CD4-positive, alpha-beta memory T cell (primary cell): ENCODE measurements around the gene TTN. TPM values are rescaled to one million over a fixed set of nuclear protein-coding genes. Genes with fewer than 3 reads are reported as not detected.

ENCODE experiments used
- CTCF ChIA-PET: fragments of 350-600 bp; sonication (Branson Sonifier 250); formaldehyde crosslinking; loops from one replicate; lab custom pipeline; 2021; ENCODE audit warnings: inconsistent platforms; ENCODE audit not compliant: partially characterized antibody; lab: Charles Lee
- POLR2A ChIA-PET: fragments of 350-600 bp; sonication (Branson Sonifier 250); formaldehyde crosslinking; loops from one replicate; lab custom pipeline; 2021; ENCODE audit not compliant: partially characterized antibody; lab: Charles Lee
- DNase-seq, 5 donors: peaks; one replicate each; pipeline versions ENCODE4 v3.0.0 to v3.0.0-alpha.2; 2020 to 2022; ENCODE audit warnings: mixed read lengths in 1 of 5
- H3K27ac ChIP-seq: one replicate; pipeline ENCODE4 v1.7.0; 2013; ENCODE audit warnings: low read depth, low read length
- H3K27me3 ChIP-seq: 2 replicates; pipeline ENCODE4 v1.7.0; 2013; ENCODE audit warnings: mild to moderate bottlenecking, low read length, moderate library complexity; ENCODE audit not compliant: insufficient read depth
- H3K36me3 ChIP-seq: 2 replicates; pipeline ENCODE4 v1.7.0; 2013; ENCODE audit warnings: mild to moderate bottlenecking, low read length, moderate library complexity; ENCODE audit not compliant: insufficient read depth
- H3K4me1 ChIP-seq: 2 replicates; pipeline ENCODE4 v1.7.0; 2013; ENCODE audit warnings: mild to moderate bottlenecking, low read length, moderate library complexity; ENCODE audit not compliant: insufficient read depth
- H3K4me3 ChIP-seq, 2 donors: one replicate each; pipeline ENCODE4 v1.7.0; 2013; ENCODE audit warnings: low read length in 2 of 2, mild to moderate bottlenecking in 1 of 2
- H3K9me3 ChIP-seq, 2 donors: one replicate each; pipeline ENCODE4 v1.7.0; 2013; ENCODE audit warnings: low read length in 2 of 2, control low read depth in 1 of 2; ENCODE audit not compliant: control insufficient read depth in 1 of 2
- H3K27ac Mint-ChIP-seq, 7 donors: one replicate each; pipeline ENCODE4 v1.8.0; 2020 to 2021; ENCODE audit warnings: mixed read lengths in 7 of 7, mild to moderate bottlenecking in 6 of 7, inconsistent platforms in 3 of 7, moderate library complexity in 3 of 7
- H3K27me3 Mint-ChIP-seq, 2 donors: one replicate each; pipeline ENCODE4 v1.8.0; 2020 to 2021; ENCODE audit warnings: mixed read lengths in 2 of 2
- H3K36me3 Mint-ChIP-seq, 2 donors: one replicate each; pipeline ENCODE4 v1.8.0; 2020 to 2021; ENCODE audit warnings: mixed read lengths in 2 of 2, inconsistent platforms in 1 of 2, mild to moderate bottlenecking in 1 of 2
- H3K4me1 Mint-ChIP-seq, 4 donors: one replicate each; pipeline ENCODE4 v1.8.0; 2020 to 2021; ENCODE audit warnings: mixed read lengths in 4 of 4, mild to moderate bottlenecking in 1 of 4
- H3K4me3 Mint-ChIP-seq, 8 donors: one replicate each; pipeline ENCODE4 v1.8.0; 2020 to 2021; ENCODE audit warnings: mixed read lengths in 8 of 8, mild to moderate bottlenecking in 7 of 8, moderate library complexity in 6 of 8, inconsistent platforms in 3 of 8
- H3K9me3 Mint-ChIP-seq, 8 donors: one replicate each; pipeline ENCODE4 v1.8.0; 2020 to 2021; ENCODE audit warnings: mixed read lengths in 8 of 8, mild to moderate bottlenecking in 5 of 8, inconsistent platforms in 3 of 8, moderate library complexity in 1 of 8
- intact Hi-C: fragments of 100-400 bp; cut with micrococcal nuclease; formaldehyde crosslinking; loops from one replicate; pipeline ENCODE4 v1.15.1; 2023
- polyA plus RNA-seq, 2 donors: library from polyadenylated mRNA; unstranded; fragments of 300-500 nt; fragmentation: Illumina TruSeq; gene quantifications; one replicate each; pipeline ENCODE4 v1.2.3, GENCODE V29; 2021
- total RNA-seq, 2 experiments: library from RNA; stranded (reverse); gene quantifications; one replicate each; pipeline ENCODE4 v1.2.3, GENCODE V29; 2021

The TTN gene
- total and polyA plus RNA-seq, 4 experiments from 2014 or later: 0.22 to 8.6 (median 5.0) TPM

DNA sequence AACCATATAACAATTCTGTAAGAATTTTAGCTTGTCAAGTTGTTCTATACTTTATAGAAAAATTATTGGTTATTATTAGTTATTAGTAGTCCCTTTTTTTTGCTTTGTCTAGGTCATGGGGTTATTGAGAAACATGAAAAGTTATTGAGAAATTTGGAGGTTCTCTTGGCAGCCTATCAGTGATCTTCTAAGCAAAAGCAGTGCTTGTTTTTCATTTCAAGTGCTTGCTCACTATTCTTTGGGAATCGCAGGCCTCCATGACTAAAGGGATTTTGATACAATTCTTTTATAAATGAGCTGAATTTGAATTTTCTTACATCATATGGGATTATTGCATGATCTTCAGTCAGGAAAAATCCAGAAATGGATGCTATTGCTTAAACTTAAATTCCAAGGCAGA is 301.1 kb downstream of the TTN start:
- H3K36me3 ChIP-seq: peaks cover 39% of the 10 kb centered on the region
- no peak for DNase-seq
- ChIA-PET CTCF (interaction anchor here (1.6 kb wide), 1 partner anchor 17 kb away, joined by 4 read pairs; no protein-coding TSS in a partner anchor), POLR2A (no interaction called here)
- H3K27ac ChIP-seq: no peak overlapping the region
- no peaks in the 10 kb centered on the region for H3K27me3 ChIP-seq
- intact Hi-C loops: no loop called here
- no peaks in the 10 kb centered on the region for H3K9me3 ChIP-seq
- Mint-ChIP-seq H3K4me3 (no peak overlapping the region), H3K4me1 (peaks cover 0 to 3% (median under 1%) of the 10 kb centered on the region in 4 donors), H3K9me3 (no peaks in the 10 kb centered on the region), H3K27me3 (no peaks in the 10 kb centered on the region), H3K36me3 (peaks cover 21 to 59% of the 10 kb centered on the region in 2 donors), H3K27ac (no peak overlapping the region)
- no peaks in the 10 kb centered on the region for H3K4me1 ChIP-seq
- H3K4me3 ChIP-seq: no peak overlapping the region

DNA sequence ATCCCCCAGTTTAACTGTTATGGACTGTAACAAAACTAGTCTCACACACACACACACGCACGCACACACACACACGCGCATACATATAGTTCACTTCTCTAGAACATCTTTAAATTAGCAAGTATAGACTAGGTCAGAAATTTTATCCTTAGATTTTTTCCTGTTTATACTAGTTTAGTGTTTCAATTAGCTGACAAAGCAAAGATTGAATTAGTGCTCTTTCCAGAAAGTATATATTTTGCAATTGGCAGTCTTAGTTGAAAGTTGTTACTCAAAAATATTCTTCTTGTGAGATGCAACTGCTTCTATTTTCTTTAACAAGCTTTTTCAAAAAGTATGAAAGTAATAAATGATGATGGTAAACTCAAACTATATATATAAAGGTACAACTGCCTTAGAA is 304.5 kb downstream of the TTN start:
- ChIA-PET CTCF (no interaction called here), POLR2A (no interaction called here)
- Histone ChIP-seq H3K9me3 (no peaks in the 10 kb centered on the region), H3K27me3 (no peaks in the 10 kb centered on the region), H3K27ac (no peak overlapping the region), H3K4me3 (no peak overlapping the region), H3K4me1 (no peaks in the 10 kb centered on the region), H3K36me3 (peaks cover 59% of the 10 kb centered on the region)
- no peak overlapping the region for H3K27ac Mint-ChIP-seq
- H3K27me3 Mint-ChIP-seq: no peaks in the 10 kb centered on the region
- H3K4me3 Mint-ChIP-seq: no peak overlapping the region
- DNase-seq: no peak
- H3K9me3 Mint-ChIP-seq: no peaks in the 10 kb centered on the region
- H3K36me3 Mint-ChIP-seq: peaks cover 35 to 73% of the 10 kb centered on the region in 2 donors
- intact Hi-C loops: no loop called here
- peaks cover 0 to 5% (median 0%) of the 10 kb centered on the region in 4 donors for H3K4me1 Mint-ChIP-seq

DNA sequence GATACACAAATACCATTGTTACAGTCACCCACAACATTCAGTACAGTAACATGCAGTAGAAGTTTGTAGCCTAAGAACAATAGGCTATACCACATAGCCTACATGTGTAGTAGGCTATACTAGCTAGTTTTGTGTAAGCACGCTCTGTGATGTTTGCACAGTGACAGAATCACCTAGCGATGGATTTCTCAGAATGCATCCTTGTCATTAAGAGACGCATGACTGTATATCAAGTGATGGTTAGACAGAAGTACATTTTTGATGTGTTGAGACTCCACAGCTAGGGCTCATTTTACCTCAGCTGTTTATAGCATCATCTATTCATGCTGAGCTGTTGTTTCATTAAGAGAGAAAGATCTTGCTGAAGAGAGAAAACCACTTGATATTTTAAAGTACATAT is 307.6 kb downstream of the TTN start:
- POLR2A ChIA-PET: interaction anchor here (1.7 kb wide), 1 partner anchor 49 kb away, joined by 4 read pairs; the partner anchor contains the start of genes PJVK and PRKRA
- no peak overlapping the region for H3K4me3 ChIP-seq
- H3K9me3 ChIP-seq: no peaks in the 10 kb centered on the region
- Mint-ChIP-seq H3K36me3 (peaks cover 52 to 81% of the 10 kb centered on the region in 2 donors), H3K4me3 (no peak overlapping the region), H3K9me3 (no peaks in the 10 kb centered on the region), H3K27ac (peak overlapping the region in 2 of 7 donors; percentile 38 to 65), H3K27me3 (no peaks in the 10 kb centered on the region), H3K4me1 (peaks cover 0 to 3% (median 0%) of the 10 kb centered on the region in 4 donors)
- no peaks in the 10 kb centered on the region for H3K27me3 ChIP-seq
- DNase-seq: no peak
- H3K36me3 ChIP-seq: peaks cover 62% of the 10 kb centered on the region
- H3K4me1 ChIP-seq: no peaks in the 10 kb centered on the region
- intact Hi-C loops: no loop called here
- no peak overlapping the region for H3K27ac ChIP-seq
- CTCF ChIA-PET: no interaction called here

DNA sequence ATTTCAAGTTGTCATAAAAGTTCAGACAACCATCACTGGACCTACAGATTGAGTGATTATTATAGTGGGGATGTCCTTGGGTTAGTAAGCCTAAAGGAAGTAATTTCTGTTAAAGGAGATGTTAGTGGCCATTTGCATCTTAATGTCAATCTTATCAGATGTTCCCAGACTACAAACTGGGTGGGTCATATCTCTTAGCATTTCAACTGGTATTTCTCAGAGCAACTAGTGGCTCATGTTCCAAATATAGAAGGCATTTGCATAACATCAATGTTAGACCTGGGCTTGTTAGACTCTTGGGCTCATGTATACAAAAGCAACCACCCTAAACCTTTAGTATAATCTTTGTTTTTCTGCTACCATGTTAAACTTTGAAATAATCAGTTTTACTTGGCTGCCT is 309.1 kb downstream of the TTN start:
- Histone ChIP-seq H3K36me3 (peaks cover 66% of the 10 kb centered on the region), H3K4me1 (no peaks in the 10 kb centered on the region), H3K27ac (no peak overlapping the region), H3K4me3 (no peak overlapping the region), H3K9me3 (no peaks in the 10 kb centered on the region), H3K27me3 (no peaks in the 10 kb centered on the region)
- DNase-seq: no peak
- H3K27me3 Mint-ChIP-seq: no peaks in the 10 kb centered on the region
- peaks cover 62 to 82% of the 10 kb centered on the region in 2 donors for H3K36me3 Mint-ChIP-seq
- ChIA-PET POLR2A (interaction anchor here (1.7 kb wide), 1 partner anchor 47 kb away, joined by 4 read pairs; the partner anchor contains the start of genes PJVK and PRKRA), CTCF (interaction anchor here (0.9 kb wide), 1 partner anchor 16 kb away, joined by 4 read pairs; no protein-coding TSS in a partner anchor)
- intact Hi-C loops: no loop called here
- H3K27ac Mint-ChIP-seq: peak overlapping the region in 1 of 7 donors; percentile 42
- H3K4me3 Mint-ChIP-seq: no peak overlapping the region
- H3K9me3 Mint-ChIP-seq: no peaks in the 10 kb centered on the region
- H3K4me1 Mint-ChIP-seq: peaks cover 0 to 3% (median 0%) of the 10 kb centered on the region in 4 donors

DNA sequence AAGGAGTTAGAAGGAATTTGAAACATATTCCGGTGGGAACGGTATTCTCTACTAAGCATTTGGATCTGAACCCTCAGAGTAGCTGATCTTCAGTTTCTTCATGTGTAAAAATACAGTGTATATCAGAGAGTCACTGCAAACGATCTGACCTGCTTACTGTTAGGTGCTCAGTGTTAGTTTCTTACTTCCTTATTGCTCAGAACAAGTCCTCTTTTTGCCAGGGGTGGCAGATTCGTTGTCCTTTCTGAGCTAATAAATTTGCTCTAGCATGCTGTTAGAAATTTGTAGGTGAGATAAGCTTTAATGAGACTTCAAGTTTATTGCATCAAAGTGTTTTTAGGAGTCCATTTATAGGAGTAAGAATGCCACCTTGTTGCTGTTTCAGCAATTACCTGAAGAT is 311.2 kb downstream of the TTN start:
- no peak for DNase-seq
- no peak overlapping the region for H3K27ac Mint-ChIP-seq
- POLR2A ChIA-PET: interaction anchor here (1.2 kb wide), 1 partner anchor 45 kb away, joined by 3 read pairs; the partner anchor contains the start of genes PJVK and PRKRA
- peaks cover 57 to 74% of the 10 kb centered on the region in 2 donors for H3K36me3 Mint-ChIP-seq
- Histone ChIP-seq H3K9me3 (no peaks in the 10 kb centered on the region), H3K36me3 (peaks cover 59% of the 10 kb centered on the region), H3K27me3 (no peaks in the 10 kb centered on the region), H3K4me1 (no peaks in the 10 kb centered on the region), H3K27ac (no peak overlapping the region), H3K4me3 (no peak overlapping the region)
- CTCF ChIA-PET: interaction anchor here (1.2 to 2.5 kb wide), 3 partner anchors 27 to 97 kb away, joined by 3 to 11 read pairs (median 4); no protein-coding TSS in a partner anchor
- peaks cover 0 to 3% (median under 1%) of the 10 kb centered on the region in 4 donors for H3K4me1 Mint-ChIP-seq
- no peak overlapping the region for H3K4me3 Mint-ChIP-seq
- H3K9me3 Mint-ChIP-seq: no peaks in the 10 kb centered on the region
- intact Hi-C loops: loop anchor here (2.0 kb wide), 1 partner anchor 17 kb away; the partner anchor contains the start of gene FKBP7
- H3K27me3 Mint-ChIP-seq: no peaks in the 10 kb centered on the region

DNA sequence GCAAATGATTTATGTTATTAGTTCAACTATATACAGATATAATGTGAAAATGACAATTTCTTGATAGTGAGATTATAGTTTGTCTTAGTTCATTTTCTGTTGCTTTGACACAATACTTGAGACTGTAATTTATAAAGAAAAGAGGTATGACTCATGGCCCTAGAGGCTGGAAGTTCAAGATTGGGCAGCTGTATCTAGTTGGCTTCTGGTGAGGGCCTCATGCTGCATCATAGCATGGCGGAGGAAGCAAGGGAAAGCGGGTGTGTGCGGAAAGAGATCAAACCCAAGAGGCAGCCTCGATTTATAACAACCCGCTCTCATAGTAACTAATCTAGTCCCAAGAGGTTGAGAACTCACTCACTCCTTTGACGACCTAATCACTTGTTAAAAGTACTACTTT is 315.6 kb downstream of the TTN start:
- H3K4me3 ChIP-seq: no peak overlapping the region
- Mint-ChIP-seq H3K4me3 (no peak overlapping the region), H3K36me3 (peaks cover 58 to 74% of the 10 kb centered on the region in 2 donors), H3K27ac (no peak overlapping the region), H3K4me1 (peaks cover 8 to 26% (median 17%) of the 10 kb centered on the region in 4 donors), H3K27me3 (no peaks in the 10 kb centered on the region), H3K9me3 (no peaks in the 10 kb centered on the region)
- H3K9me3 ChIP-seq: no peaks in the 10 kb centered on the region
- no peak for DNase-seq
- intact Hi-C loops: no loop called here
- no peaks in the 10 kb centered on the region for H3K27me3 ChIP-seq
- H3K4me1 ChIP-seq: no peaks in the 10 kb centered on the region
- ChIA-PET CTCF (interaction anchor here (1.4 kb wide), 1 partner anchor 12 kb away, joined by 5 read pairs; the partner anchor contains the start of gene PLEKHA3), POLR2A (interaction anchor here (2.2 kb wide), 1 partner anchor 10 kb away, joined by 8 read pairs; the partner anchor contains the start of gene PLEKHA3)
- H3K27ac ChIP-seq: no peak overlapping the region
- peaks cover 40% of the 10 kb centered on the region for H3K36me3 ChIP-seq

DNA sequence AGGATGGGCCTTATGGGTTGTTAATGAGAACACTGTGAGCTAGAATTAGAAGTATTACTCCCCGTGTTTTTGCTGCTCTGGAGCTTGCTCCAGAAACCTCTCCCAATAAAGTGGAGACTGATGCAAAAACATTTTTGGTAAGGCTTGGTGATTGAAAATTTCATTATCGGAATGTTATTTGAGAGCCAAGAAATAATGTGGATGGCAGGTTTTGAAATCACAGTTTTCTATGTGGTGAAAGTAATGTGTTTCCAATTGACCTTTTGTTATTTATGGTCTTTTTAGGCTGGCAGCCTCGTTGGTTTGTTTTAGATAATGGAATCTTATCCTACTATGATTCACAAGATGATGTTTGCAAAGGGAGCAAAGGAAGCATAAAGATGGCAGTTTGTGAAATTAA is 321.9 kb downstream of the TTN start:
- Histone ChIP-seq H3K36me3 (no peaks in the 10 kb centered on the region), H3K27me3 (no peaks in the 10 kb centered on the region), H3K27ac (no peak overlapping the region), H3K4me1 (peaks cover 46% of the 10 kb centered on the region), H3K9me3 (no peaks in the 10 kb centered on the region), H3K4me3 (no peak overlapping the region)
- Mint-ChIP-seq H3K9me3 (no peaks in the 10 kb centered on the region), H3K27ac (peak overlapping the region in 1 of 7 donors; percentile 65), H3K27me3 (no peaks in the 10 kb centered on the region), H3K4me1 (peaks cover 40 to 78% (median 57%) of the 10 kb centered on the region in 4 donors), H3K4me3 (no peak overlapping the region), H3K36me3 (peaks cover 35 to 47% of the 10 kb centered on the region in 2 donors)
- CTCF ChIA-PET: no interaction called here
- no peak for DNase-seq
- intact Hi-C loops: no loop called here
- POLR2A ChIA-PET: interaction anchor here (1.1 kb wide), 1 partner anchor 34 kb away, joined by 3 read pairs; the partner anchor contains the start of genes PJVK and PRKRA
